Body of pancreas (tissue), 4 donors: Measurements from ENCODE around the gene THSD8.

Experiments used
- POLR2A ChIP-seq, 3 donors: fragments of 450-650 bp; IDR thresholded peaks; one replicate each; pipeline ENCODE4 v1.6.1; 2016; ENCODE audit warnings: antibody characterized with exemption in 3 of 3, mild to moderate bottlenecking in 2 of 3
- TF ChIP-seq, protein P1 (sequence below), 7 experiments: fragments of 450-650 bp in 4 of 7; fragments of 200-600 bp in 3 of 7; sonication (generic) in 3 of 7; IDR thresholded peaks; one replicate each; pipeline ENCODE4 v1.5.1; 2016 to 2019; ENCODE audit warnings: antibody characterized with exemption in 7 of 7

DNA sequence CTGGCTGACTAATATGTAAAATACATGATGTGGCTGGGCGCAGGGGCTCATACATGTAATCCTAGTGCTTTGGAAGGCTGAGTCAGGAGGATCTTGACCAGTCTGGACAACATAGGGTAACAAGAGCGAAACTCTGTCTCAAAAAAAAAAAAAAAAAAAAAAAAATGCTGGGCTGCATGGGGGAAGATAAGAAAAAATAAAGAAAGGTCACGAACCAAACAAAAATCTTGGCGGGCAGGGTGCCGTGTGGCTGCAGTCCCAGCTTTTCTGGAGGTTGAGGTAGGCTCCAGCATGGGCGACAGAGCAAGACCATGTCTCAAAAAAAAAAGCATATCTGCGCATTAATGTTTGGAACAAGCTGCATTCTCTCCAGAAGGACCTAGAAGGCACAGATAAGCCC lies 13.2 kb downstream of the THSD8 start:
- TF ChIP-seq, protein P1, sequence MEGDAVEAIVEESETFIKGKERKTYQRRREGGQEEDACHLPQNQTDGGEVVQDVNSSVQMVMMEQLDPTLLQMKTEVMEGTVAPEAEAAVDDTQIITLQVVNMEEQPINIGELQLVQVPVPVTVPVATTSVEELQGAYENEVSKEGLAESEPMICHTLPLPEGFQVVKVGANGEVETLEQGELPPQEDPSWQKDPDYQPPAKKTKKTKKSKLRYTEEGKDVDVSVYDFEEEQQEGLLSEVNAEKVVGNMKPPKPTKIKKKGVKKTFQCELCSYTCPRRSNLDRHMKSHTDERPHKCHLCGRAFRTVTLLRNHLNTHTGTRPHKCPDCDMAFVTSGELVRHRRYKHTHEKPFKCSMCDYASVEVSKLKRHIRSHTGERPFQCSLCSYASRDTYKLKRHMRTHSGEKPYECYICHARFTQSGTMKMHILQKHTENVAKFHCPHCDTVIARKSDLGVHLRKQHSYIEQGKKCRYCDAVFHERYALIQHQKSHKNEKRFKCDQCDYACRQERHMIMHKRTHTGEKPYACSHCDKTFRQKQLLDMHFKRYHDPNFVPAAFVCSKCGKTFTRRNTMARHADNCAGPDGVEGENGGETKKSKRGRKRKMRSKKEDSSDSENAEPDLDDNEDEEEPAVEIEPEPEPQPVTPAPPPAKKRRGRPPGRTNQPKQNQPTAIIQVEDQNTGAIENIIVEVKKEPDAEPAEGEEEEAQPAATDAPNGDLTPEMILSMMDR (IDR thresholded peaks at IDR 0.05) = no peak
- TF ChIP-seq POLR2A (IDR thresholded peaks at IDR 0.05) = no peak
